Stimulated activated CD8-positive, alpha-beta memory T cell treated with anti-CD3 and anti-CD28 coated beads, Interleukin-15, amount 100 ng/mL, for 48 hours (primary cell): ENCODE data around the gene XXYLT1.

ENCODE experiments used
- DNase-seq, 2 donors: peaks; one replicate each; pipeline ENCODE4 v3.0.0-alpha.2; 2020; ENCODE audit warnings: low read depth in 2 of 2

XXYLT1 gene

GRCh38 chr3:195151402-195151801 lies 119.6 kb downstream of the XXYLT1 start:
- DNase-seq: no peak

GRCh38 chr3:195150181-195151118 lies 120.5 kb downstream of the XXYLT1 start:
- DNase-seq: peak in 1 of 2 donors; percentile 13

GRCh38 chr3:195149292-195150030 lies 121.5 kb downstream of the XXYLT1 start:
- no peak for DNase-seq

GRCh38 chr3:195148549-195148948 lies 122.4 kb downstream of the XXYLT1 start:
- DNase-seq: no peak

- no peak for DNase-seq
These were observed 123.3 kb downstream of the XXYLT1 start for GRCh38 chr3:195147649-195148080.

- DNase-seq: no peak
These were observed 124.8 kb downstream of the XXYLT1 start for GRCh38 chr3:195146131-195146530.

GRCh38 chr3:195145579-195145978 lies 125.4 kb downstream of the XXYLT1 start:
- DNase-seq: no peak

- DNase-seq: no peak
These were observed 127.7 kb downstream of the XXYLT1 start for GRCh38 chr3:195143221-195143620.

GRCh38 chr3:195142519-195142918 lies 128.4 kb downstream of the XXYLT1 start:
- DNase-seq: no peak

GRCh38 chr3:195140816-195141793 lies 129.9 kb downstream of the XXYLT1 start:
- DNase-seq: no peak

- DNase-seq: no peak
These were observed 130.5 kb downstream of the XXYLT1 start for GRCh38 chr3:195140410-195140809.

- DNase-seq: no peak
These were observed 131.1 kb downstream of the XXYLT1 start for GRCh38 chr3:195139876-195140240.

GRCh38 chr3:195139091-195139875 lies 131.7 kb downstream of the XXYLT1 start:
- DNase-seq: no peak

GRCh38 chr3:195137638-195138588 lies 133.0 kb downstream of the XXYLT1 start:
- no peak for DNase-seq

- no peak for DNase-seq
These were observed 135.0 kb downstream of the XXYLT1 start for GRCh38 chr3:195135917-195136316.

- DNase-seq: no peak
These were observed 136.5 kb downstream of the XXYLT1 start for GRCh38 chr3:195134431-195134830.

GRCh38 chr3:195133462-195133861 lies 137.5 kb downstream of the XXYLT1 start:
- DNase-seq: peak in 1 of 2 donors; percentile 32

GRCh38 chr3:195133013-195133412 lies 137.9 kb downstream of the XXYLT1 start:
- no peak for DNase-seq

- no peak for DNase-seq
These were observed 139.8 kb downstream of the XXYLT1 start for GRCh38 chr3:195131176-195131575.
